H1 (cell line): ENCODE data around the gene FHIT.

Experiments used
- CTCF ChIP-seq, 3 experiments: IDR thresholded peaks; 1 replicate in 2 of 3; 2 replicates in 1 of 3; pipeline versions ENCODE4 v1.5.1 to v1.6.1; 2011; ENCODE audit warnings: low read length in 3 of 3, mild to moderate bottlenecking in 3 of 3, inconsistent platforms in 2 of 3, low read depth in 1 of 3, moderate library complexity in 1 of 3; ENCODE audit not compliant: insufficient read depth in 1 of 3; ENCODE audit errors: control extremely low read depth in 1 of 3
- EZH2 ChIP-seq: fragments of 200-600 bp; sonication (generic); IDR thresholded peaks from 2 replicates; pipeline ENCODE4 v1.7.1; 2012; ENCODE audit warnings: low read depth, mild to moderate bottlenecking, moderate library complexity, low read length, inconsistent platforms; ENCODE audit not compliant: severe bottlenecking
- GTF2F1 ChIP-seq: IDR thresholded peaks from 2 replicates; pipeline ENCODE4 v1.6.1; 2012; ENCODE audit warnings: low read depth, low read length, improper control_type of control experiment, borderline replicate concordance
- JUN ChIP-seq: IDR thresholded peaks from 2 replicates; pipeline ENCODE4 v1.6.1; 2011; ENCODE audit warnings: low read depth, mild to moderate bottlenecking, improper control_type of control experiment, low read length
- KDM5A ChIP-seq: fragments of 200-600 bp; IDR thresholded peaks from 2 replicates; pipeline ENCODE4 v1.7.1; 2012; ENCODE audit warnings: mild to moderate bottlenecking, low read length, inconsistent platforms, mixed read lengths
- NRF1 ChIP-seq: IDR thresholded peaks from 2 replicates; pipeline ENCODE4 v1.6.1; 2011; ENCODE audit warnings: mild to moderate bottlenecking, low read depth, low read length, improper control_type of control experiment
- POLR2A ChIP-seq, 2 experiments: IDR thresholded peaks; 1 replicate in 1 of 2; 2 replicates in 1 of 2; pipeline ENCODE4 v1.6.1; 2011; ENCODE audit warnings: low read depth in 2 of 2, low read length in 2 of 2, mild to moderate bottlenecking in 2 of 2; ENCODE audit errors: control extremely low read depth in 1 of 2
- POLR2AphosphoS5 ChIP-seq: IDR thresholded peaks from 2 replicates; pipeline ENCODE4 v1.6.1; 2011; ENCODE audit warnings: low read depth, low read length
- RAD21 ChIP-seq, 2 experiments: IDR thresholded peaks in 1 of 2; conservative IDR thresholded peaks in 1 of 2; 2 replicates each; pipeline ENCODE4 v1.6.1; 2011; ENCODE audit warnings: low read depth in 2 of 2, low read length in 2 of 2, improper control_type of control experiment in 1 of 2, inconsistent platforms in 1 of 2, mild to moderate bottlenecking in 1 of 2, moderate library complexity in 1 of 2

- TF ChIP-seq RAD21 (IDR thresholded peaks at IDR 0.05 in 1 of 2, conservative IDR thresholded peaks at IDR 0.05 in 1 of 2; ENCODE audit: low read depth in 2 of 2, low read length in 2 of 2) (no peak), KDM5A (no peak), EZH2 (no peak), POLR2AphosphoS5 (no peak), POLR2A (IDR thresholded peaks at IDR 0.05; ENCODE audit: control extremely low read depth in 1 of 2, low read depth in 2 of 2, low read length in 2 of 2) (no peak), CTCF (IDR thresholded peaks at IDR 0.05; ENCODE audit: control extremely low read depth in 1 of 3, insufficient read depth in 1 of 3, low read depth in 1 of 3, low read length in 3 of 3) (no peak), JUN (no peak), NRF1 (no peak), GTF2F1 (no peak)
Measured at GRCh38 chr3:60641354-60641753, 609.9 kb downstream of the FHIT start.
